ENCODE measurements around the gene SLC7A6OS. TPM values are rescaled to one million over a fixed set of nuclear protein-coding genes. Genes with fewer than 3 reads are reported as not detected.
A peak's percentile ranks its signal among the peaks of the same experiment; 100 is the strongest.
"Not testable (repeated sequence)": the region's sequence is repeated elsewhere in the genome, so short reads cannot be mapped to it uniquely, and the experiment has no call there.

Gene SLC7A6OS
- total RNA-seq, 1 donor from 2014 or later, result 11.2 TPM

- DNase-seq (no peak), ATAC-seq (ENCODE audit: poor library complexity) (no peak)
- intact Hi-C loops (cut with DNase I), result loop anchor here (5.0 kb wide), 1 partner anchor 47 kb away; the partner anchor contains the start of gene SLC7A6
Measured at GRCh38 chr16:68309799-68310198, 947 bp downstream of the SLC7A6OS start.

DNA sequence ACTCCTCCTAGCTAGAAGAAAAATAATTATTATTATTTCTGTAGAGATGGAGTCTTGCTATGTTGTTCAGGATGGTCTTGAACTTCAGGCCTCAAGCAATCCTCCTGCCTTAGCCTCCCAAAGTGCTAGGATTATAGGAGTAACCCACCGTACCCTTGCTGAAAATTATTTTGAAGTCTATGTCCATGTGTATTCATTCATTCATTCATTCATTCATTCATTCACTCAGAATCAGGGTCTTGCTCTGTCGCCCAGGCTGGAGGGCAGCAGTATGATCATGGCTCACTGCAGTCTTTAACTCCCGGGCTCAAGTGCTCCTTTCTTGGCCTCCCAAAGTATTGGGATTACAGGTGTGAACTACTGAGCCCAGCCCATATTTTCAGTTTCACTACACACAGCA, 4.1 kb downstream of the SLC7A6OS start:
- ATAC-seq (ENCODE audit: poor library complexity), result no peak
- intact Hi-C loops (cut with DNase I), result no loop called here
- DNase-seq, result no peak

DNA sequence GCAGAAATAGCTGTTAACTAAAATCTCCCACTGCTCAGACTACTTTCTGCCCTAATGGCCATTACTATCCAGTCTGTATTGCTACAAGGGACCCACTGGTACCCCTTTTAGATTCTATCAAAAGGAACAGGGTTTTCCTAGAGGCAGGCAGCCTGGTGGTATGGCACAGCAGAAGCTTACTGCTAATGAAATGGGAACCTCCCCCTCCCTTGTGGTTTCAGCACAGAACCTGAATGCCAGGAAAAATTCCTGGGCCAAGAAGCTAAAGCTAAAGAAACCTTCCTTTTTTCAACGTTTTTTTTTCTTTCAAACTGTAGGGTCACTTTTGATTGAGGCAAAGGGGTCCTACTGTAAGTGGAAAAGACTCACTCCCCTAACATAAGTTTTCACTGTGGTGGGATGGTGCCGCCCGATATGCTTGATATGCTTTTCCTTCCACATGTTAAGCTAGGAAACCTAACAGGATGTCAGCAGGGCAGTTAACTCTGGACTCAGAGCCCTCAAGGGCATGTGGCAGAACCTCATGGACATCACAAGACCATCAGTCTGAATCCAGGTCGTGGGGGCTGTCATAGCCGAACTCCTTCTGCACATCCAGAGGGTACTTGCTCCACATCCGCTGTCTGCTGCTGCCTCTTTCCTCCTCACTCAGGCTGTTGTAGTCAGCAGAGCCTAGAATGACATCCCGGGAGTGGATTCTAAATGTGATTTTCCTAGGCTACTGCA, 9.8 kb downstream of the SLC7A6OS start:
- intact Hi-C loops (cut with DNase I), result no loop called here
- DNase-seq, result no peak
- ATAC-seq (ENCODE audit: poor library complexity), result no peak

- DNase-seq (no peak), ATAC-seq (ENCODE audit: poor library complexity) (peak; percentile 23)
- intact Hi-C loops (cut with DNase I), result no loop called here
Measured at GRCh38 chr16:68299571-68300453, 10.9 kb downstream of the SLC7A6OS start.

GRCh38 chr16:68298907-68299561, 11.7 kb downstream of the SLC7A6OS start:
- intact Hi-C loops (cut with DNase I), result no loop called here
- peak; percentile 50 for ATAC-seq (ENCODE audit: poor library complexity)

GRCh38 chr16:68298312-68298711, 12.4 kb downstream of the SLC7A6OS start:
- intact Hi-C loops (cut with DNase I), result no loop called here
- no peak for DNase-seq
- no peak for ATAC-seq (ENCODE audit: poor library complexity)

More at GRCh38 chr16:68298907-68299561, 11.7 kb downstream of the SLC7A6OS start:
- DNase-seq, result peak; percentile 79

DNA sequence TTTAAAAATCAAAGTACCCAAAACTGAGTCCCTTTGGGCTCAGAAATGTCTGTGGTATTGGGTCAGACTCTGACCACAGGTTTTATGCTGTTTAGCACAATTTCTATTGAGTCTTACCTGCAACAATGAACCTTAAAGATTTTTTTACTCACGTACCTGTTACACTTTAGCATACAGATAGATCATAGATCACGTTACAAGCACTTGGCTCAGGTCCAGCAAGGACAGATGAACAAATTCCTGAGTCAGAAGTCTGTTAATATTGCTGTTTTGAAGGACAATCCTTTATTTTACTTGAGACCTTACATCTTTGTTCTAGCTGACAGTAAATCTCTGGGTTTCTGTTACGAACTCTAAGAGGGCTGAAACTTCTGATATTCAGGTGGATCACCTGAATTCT, 12.8 kb downstream of the SLC7A6OS start:
- no peak for ATAC-seq (ENCODE audit: poor library complexity)
- DNase-seq, result no peak
- intact Hi-C loops (cut with DNase I), result no loop called here

GRCh38 chr16:68296693-68297092, 14.1 kb downstream of the SLC7A6OS start:
- ATAC-seq (ENCODE audit: poor library complexity), result no peak
- intact Hi-C loops (cut with DNase I), result no loop called here
- DNase-seq, result no peak

DNA sequence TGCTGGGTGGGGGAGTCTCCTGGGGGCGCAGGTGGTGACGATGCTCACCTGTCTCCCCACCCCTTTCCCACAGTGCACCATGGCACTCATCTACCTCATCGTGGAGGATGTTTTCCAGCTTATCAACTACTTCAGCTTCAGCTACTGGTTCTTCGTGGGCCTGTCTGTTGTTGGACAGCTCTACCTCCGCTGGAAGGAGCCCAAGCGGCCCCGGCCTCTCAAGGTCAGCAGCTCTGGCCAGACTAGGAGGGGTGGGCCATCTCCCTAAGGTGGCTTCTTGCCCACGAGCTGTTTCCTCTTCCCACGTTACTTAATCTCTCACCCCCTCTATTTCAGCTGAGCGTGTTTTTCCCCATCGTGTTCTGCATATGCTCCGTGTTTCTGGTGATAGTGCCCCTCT, 14.5 kb downstream of the SLC7A6OS start:
- intact Hi-C loops (cut with DNase I), result no loop called here
- peak; percentile 52 for ATAC-seq (ENCODE audit: poor library complexity)
- DNase-seq, result peak; percentile 69

- intact Hi-C loops (cut with DNase I), result no loop called here
- ATAC-seq (ENCODE audit: poor library complexity), result no peak
- no peak for DNase-seq
Measured at GRCh38 chr16:68292425-68292824, 18.3 kb downstream of the SLC7A6OS start.

GRCh38 chr16:68291227-68291626, 19.5 kb downstream of the SLC7A6OS start:
- DNase-seq (no peak), ATAC-seq (ENCODE audit: poor library complexity) (no peak)
- intact Hi-C loops (cut with DNase I), result no loop called here

GRCh38 chr16:68290450-68290849, 20.3 kb downstream of the SLC7A6OS start:
- intact Hi-C loops (cut with DNase I), result no loop called here
- no peak for DNase-seq
- no peak for ATAC-seq (ENCODE audit: poor library complexity)

DNA sequence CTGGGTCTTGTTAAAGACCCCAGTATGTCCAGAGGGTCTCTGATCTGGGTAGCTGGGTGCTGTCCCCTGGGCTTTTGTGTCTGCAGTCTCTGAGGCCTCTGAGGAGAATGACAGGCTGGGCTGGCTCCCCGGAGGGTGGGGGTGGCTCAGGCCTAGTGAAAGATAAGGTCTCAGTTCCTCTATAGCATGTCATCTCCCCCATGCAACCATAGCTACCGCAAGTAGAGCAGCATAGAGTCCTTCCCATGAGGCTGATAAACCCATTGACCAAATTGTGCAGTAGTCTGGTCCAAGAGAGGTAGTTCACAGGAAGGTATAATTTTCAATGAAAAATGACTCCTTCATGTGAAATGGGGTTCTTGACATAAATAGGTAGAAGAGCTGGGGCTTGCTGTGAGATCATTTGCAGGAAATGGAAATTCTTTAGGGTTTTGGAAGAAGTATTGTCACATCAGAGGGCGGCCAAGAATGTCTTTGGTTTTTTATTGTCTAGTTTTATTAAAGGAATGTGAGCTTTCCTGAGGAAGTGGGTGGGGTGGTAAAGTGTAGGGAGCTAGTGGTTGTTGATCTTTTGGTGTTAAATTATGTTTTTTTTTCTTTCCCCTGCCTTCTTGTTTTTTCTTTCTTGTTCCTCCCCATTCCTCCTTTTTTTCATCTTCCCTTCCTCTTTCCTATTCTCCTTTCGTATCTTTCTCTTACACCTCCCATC, 21.0 kb downstream of the SLC7A6OS start:
- DNase-seq, result no peak
- ATAC-seq (ENCODE audit: poor library complexity), result no peak
- intact Hi-C loops (cut with DNase I), result no loop called here

DNA sequence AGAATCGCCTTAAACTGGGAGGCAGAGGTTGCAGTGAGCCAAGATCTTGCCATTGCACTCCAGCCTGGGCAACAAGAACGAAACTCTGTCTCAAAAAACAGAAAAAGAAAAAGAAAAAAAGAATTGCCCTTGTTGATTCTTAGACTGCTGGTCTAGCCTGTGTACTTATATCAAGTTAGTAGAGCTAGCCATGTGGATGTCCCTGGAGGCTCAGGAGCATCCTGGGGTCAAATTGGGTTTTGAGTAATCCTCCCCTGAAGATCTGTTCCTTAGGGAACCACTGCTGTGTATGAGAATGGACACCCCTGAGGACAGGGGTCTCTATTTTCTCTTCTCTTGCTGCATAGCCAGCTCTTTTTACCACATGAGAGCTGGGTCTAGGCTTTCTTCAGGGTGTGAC, 21.5 kb downstream of the SLC7A6OS start:
- ATAC-seq (ENCODE audit: poor library complexity) (no peak), DNase-seq (no peak)
- intact Hi-C loops (cut with DNase I), result no loop called here

DNA sequence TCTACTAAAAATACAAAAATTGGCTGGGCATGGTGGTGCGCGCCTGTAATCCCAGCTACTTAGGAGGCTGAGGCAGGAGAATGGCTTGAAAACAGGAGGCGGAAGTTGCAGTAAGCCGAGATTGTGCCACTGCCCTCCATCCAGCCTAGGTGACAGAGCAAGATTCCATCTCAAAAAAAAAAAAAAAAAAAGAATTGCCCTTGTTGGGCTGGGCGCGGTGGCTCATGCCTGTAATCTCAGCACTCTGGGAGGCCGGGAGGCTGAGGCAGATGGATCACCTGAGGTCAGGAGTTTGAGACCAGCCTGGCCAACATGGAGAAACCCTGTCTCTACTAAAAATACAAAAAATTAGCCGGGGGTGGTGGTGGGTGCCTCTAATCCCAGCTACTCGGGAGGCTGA, 21.9 kb downstream of the SLC7A6OS start:
- intact Hi-C loops (cut with DNase I); DNase-seq; ATAC-seq (ENCODE audit: poor library complexity): not testable (repeated sequence)

DNA sequence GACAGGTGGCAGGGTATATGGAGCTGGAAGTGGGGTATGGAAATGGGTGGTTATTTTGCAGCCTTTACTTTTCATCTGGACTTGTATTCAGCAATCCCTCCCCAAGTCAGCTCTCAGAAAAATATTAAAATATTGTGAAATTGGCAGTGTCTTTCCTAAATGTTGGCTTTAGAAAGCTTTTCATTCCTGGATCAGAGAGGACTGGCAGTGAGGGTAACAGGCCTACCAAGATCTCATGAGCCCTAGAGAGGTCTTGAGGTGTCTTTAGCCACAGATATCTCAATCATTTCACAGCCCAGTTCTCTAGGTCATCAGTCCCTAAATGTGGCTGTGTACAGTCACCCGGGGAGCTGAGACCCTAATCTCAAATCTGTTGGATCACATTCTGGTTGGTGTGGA, 22.5 kb downstream of the SLC7A6OS start:
- DNase-seq, result no peak
- intact Hi-C loops (cut with DNase I), result no loop called here
- peak; percentile 16 for ATAC-seq (ENCODE audit: poor library complexity)

DNA sequence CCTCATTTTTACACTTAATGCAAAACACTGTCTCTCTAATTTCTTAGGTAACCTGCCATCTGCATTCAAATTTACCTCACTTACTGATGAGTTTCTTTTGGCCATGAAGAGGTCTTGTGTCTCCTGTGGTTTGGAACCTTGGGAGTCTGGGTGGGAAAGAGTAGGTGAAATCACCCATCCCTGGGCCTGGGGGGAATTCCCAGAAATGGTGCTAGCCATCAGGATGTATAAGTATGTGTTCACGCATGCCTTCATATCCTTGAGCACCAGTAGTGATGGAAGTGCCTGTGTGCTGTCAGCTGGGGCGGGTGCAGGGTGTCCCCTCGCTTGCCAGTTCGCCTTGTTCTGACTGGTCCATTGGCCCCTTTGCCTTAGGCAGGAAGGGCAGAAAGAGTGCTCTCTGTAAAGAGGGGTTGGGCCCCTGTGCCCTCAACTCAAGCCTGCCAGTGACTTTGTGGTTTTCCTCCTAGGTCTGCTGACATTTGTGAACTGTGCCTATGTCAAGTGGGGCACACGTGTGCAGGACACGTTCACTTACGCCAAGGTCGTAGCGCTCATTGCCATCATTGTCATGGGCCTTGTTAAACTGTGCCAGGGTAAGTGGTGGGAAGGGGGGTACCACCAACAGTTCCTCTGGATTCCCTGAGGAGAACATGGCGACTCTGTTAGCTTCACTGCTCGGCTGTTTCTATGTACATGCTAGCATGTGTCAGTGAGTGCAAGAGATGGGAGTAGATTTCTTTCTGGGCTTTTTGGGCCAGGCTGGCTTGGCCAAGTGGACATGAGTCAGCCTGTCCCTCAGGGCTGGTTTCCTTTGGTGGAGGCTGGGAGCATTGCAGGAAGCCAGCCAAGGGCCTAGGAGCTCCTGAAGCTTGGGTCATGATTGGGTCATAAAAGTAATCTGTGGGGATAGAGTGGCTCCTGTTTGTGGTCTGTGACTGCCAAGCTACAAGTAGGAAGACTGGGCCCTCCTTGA, 23.2 kb downstream of the SLC7A6OS start:
- intact Hi-C loops (cut with DNase I), result no loop called here
- DNase-seq (peak; percentile 89), ATAC-seq (ENCODE audit: poor library complexity) (peak; percentile 73)
